H9 (cell line): ENCODE results near the gene TGM3. TPM values are rescaled to one million over a fixed set of nuclear protein-coding genes. Genes with fewer than 3 reads are reported as not detected.

ENCODE experiments used
- DNase-seq: peaks from one replicate; pipeline ENCODE4 v3.0.0-alpha.2; 2017
- H2AFZ ChIP-seq: one replicate; pipeline ENCODE4 v1.6.1; 2013; ENCODE audit warnings: mild to moderate bottlenecking, low read length, control low read depth, moderate library complexity
- H2AK5ac ChIP-seq: 2 replicates; pipeline ENCODE4 v1.6.1; 2013; ENCODE audit warnings: low read length, control low read depth, mixed read lengths; ENCODE audit not compliant: insufficient read length
- H2BK120ac ChIP-seq: one replicate; pipeline ENCODE4 v1.6.1; 2013; ENCODE audit warnings: low read depth, mild to moderate bottlenecking, low read length, control low read depth, inconsistent platforms; ENCODE audit not compliant: poor library complexity, severe bottlenecking
- H2BK12ac ChIP-seq: 2 replicates; pipeline ENCODE4 v1.6.1; 2013; ENCODE audit warnings: low read length, control low read depth, mixed read lengths, low read depth; ENCODE audit not compliant: insufficient read length
- H2BK15ac ChIP-seq: 2 replicates; pipeline ENCODE4 v1.6.1; 2013; ENCODE audit warnings: low read depth, low read length, control low read depth
- H2BK20ac ChIP-seq: one replicate; pipeline ENCODE4 v1.6.1; 2013; ENCODE audit warnings: low read depth, mild to moderate bottlenecking, low read length, control low read depth, inconsistent platforms; ENCODE audit not compliant: poor library complexity, severe bottlenecking
- H2BK5ac ChIP-seq: 2 replicates; pipeline ENCODE4 v1.6.1; 2013; ENCODE audit warnings: low read length, control low read depth, mixed read lengths; ENCODE audit not compliant: insufficient read length
- H3K14ac ChIP-seq: 2 replicates; pipeline ENCODE4 v1.6.1; 2013; ENCODE audit warnings: low read length, control low read depth; ENCODE audit not compliant: insufficient read depth
- H3K18ac ChIP-seq: 2 replicates; pipeline ENCODE4 v1.6.1; 2013; ENCODE audit warnings: low read depth, mild to moderate bottlenecking, mixed read lengths, low read length, control low read depth; ENCODE audit not compliant: insufficient read length
- H3K23ac ChIP-seq: 2 replicates; pipeline ENCODE4 v1.6.1; 2013; ENCODE audit warnings: low read length, control low read depth, mixed read lengths, low read depth; ENCODE audit not compliant: insufficient read length
- H3K23me2 ChIP-seq: 2 replicates; pipeline ENCODE4 v1.6.1; 2013; ENCODE audit warnings: low read depth, mild to moderate bottlenecking, mixed read lengths, low read length, control low read depth; ENCODE audit not compliant: insufficient read length, poor library complexity, severe bottlenecking
- H3K27ac ChIP-seq: 2 replicates; pipeline ENCODE4 v1.5.1; 2013; ENCODE audit warnings: low read length, control low read depth, mixed read lengths, low read depth; ENCODE audit not compliant: insufficient read length
- H3K27me3 ChIP-seq: 2 replicates; pipeline ENCODE4 v1.6.1; 2013; ENCODE audit warnings: low read length, control low read depth, inconsistent platforms; ENCODE audit not compliant: insufficient read depth
- H3K4ac ChIP-seq: 2 replicates; pipeline ENCODE4 v1.6.1; 2013; ENCODE audit warnings: low read depth, mild to moderate bottlenecking, control low read depth, inconsistent platforms, low read length, moderate library complexity
- H3K4me1 ChIP-seq: 2 replicates; pipeline ENCODE4 v1.6.1; 2013; ENCODE audit warnings: low read length, control low read depth, inconsistent platforms; ENCODE audit not compliant: insufficient read depth
- H3K4me2 ChIP-seq: 2 replicates; pipeline ENCODE4 v1.6.1; 2013; ENCODE audit warnings: low read length, control low read depth, mixed read lengths; ENCODE audit not compliant: insufficient read length, insufficient read depth
- H3K56ac ChIP-seq: 2 replicates; pipeline ENCODE4 v1.6.1; 2013; ENCODE audit warnings: low read depth, mild to moderate bottlenecking, mixed read lengths, low read length, control low read depth; ENCODE audit not compliant: insufficient read length
- H3K79me1 ChIP-seq: 2 replicates; pipeline ENCODE4 v1.6.1; 2013; ENCODE audit warnings: low read depth, mild to moderate bottlenecking, moderate library complexity, low read length, control low read depth, inconsistent platforms; ENCODE audit not compliant: insufficient read depth, poor library complexity, severe bottlenecking
- H3K79me2 ChIP-seq: 2 replicates; pipeline ENCODE4 v1.6.1; 2013; ENCODE audit warnings: low read length, control low read depth, inconsistent platforms; ENCODE audit not compliant: insufficient read depth
- H3K9ac ChIP-seq: 2 replicates; pipeline ENCODE4 v1.6.1; 2013; ENCODE audit warnings: low read length, control low read depth, mixed read lengths; ENCODE audit not compliant: insufficient read length; ENCODE audit errors: extremely low read depth
- H3K9me3 ChIP-seq: one replicate; pipeline ENCODE4 v1.6.1; 2013; ENCODE audit warnings: low read depth, low read length, inconsistent platforms; ENCODE audit not compliant: control insufficient read depth
- H3T11ph ChIP-seq: one replicate; pipeline ENCODE4 v1.6.1; 2013; ENCODE audit warnings: mild to moderate bottlenecking, low read length, control low read depth, inconsistent platforms
- H4K20me1 ChIP-seq: one replicate; pipeline ENCODE4 v1.6.1; 2013; ENCODE audit not compliant: control insufficient read depth, insufficient read length, insufficient read depth
- H4K5ac ChIP-seq: 2 replicates; pipeline ENCODE4 v1.6.1; 2013; ENCODE audit warnings: low read depth, mild to moderate bottlenecking, mixed read lengths, low read length, control low read depth; ENCODE audit not compliant: insufficient read length
- H4K8ac ChIP-seq: replicated peaks from 2 replicates; pipeline ENCODE4 v1.6.1; 2013; ENCODE audit warnings: low read length, control low read depth, mixed read lengths, low read depth; ENCODE audit not compliant: insufficient read length
- H4K91ac ChIP-seq: 2 replicates; pipeline ENCODE4 v1.6.1; 2013; ENCODE audit warnings: low read depth, mild to moderate bottlenecking, moderate library complexity, mixed read lengths, low read length, control low read depth; ENCODE audit not compliant: insufficient read length
- H3K27ac Mint-ChIP-seq, 3 experiments: 2 replicates in 2 of 3; 3 replicates in 1 of 3; pipeline ENCODE4 v1.8.0; 2020 to 2021; ENCODE audit warnings: mixed read lengths in 3 of 3, mild to moderate bottlenecking in 1 of 3, moderate library complexity in 1 of 3
- H3K27me3 Mint-ChIP-seq: 2 replicates; pipeline ENCODE4 v1.8.0; 2021; ENCODE audit warnings: low read depth, mild to moderate bottlenecking, moderate library complexity, mixed read lengths
- H3K36me3 Mint-ChIP-seq, 3 experiments: 2 replicates in 2 of 3; 3 replicates in 1 of 3; pipeline ENCODE4 v1.8.0; 2020 to 2021; ENCODE audit warnings: low read depth in 3 of 3, mixed read lengths in 3 of 3; ENCODE audit not compliant: insufficient read depth in 1 of 3
- H3K4me1 Mint-ChIP-seq, 2 experiments: 2 replicates each; pipeline ENCODE4 v1.8.0; 2020; ENCODE audit warnings: mixed read lengths in 2 of 2
- H3K4me3 Mint-ChIP-seq, 2 experiments: 2 replicates in 1 of 2; 3 replicates in 1 of 2; pipeline ENCODE4 v1.8.0; 2020 to 2021; ENCODE audit warnings: mild to moderate bottlenecking in 2 of 2, mixed read lengths in 2 of 2, moderate library complexity in 1 of 2
- H3K9me3 Mint-ChIP-seq, 2 experiments: 2 replicates in 1 of 2; 3 replicates in 1 of 2; pipeline ENCODE4 v1.8.0; 2020; ENCODE audit warnings: mild to moderate bottlenecking in 2 of 2, mixed read lengths in 2 of 2, moderate library complexity in 1 of 2
- CTCF ChIP-seq: fragments of 200-600 bp; sonication (generic); conservative IDR thresholded peaks from 3 replicates; pipeline ENCODE4 v1.8.0; 2021; ENCODE audit warnings: antibody characterized with exemption, mild to moderate bottlenecking
- WGBS: extraction: QIAGEN DNeasy Blood & Tissue Kit; methylation state at CpG from one replicate; pipeline ENCODE4 v1.1.7; 2013; ENCODE audit warnings: missing lambda C conversion rate, low lambda C conversion rate, mixed read lengths; ENCODE audit not compliant: insufficient read length; ENCODE audit errors: extremely low coverage; 5-methylcytosine and 5-hydroxymethylcytosine counted together
- total RNA-seq: library from RNA; stranded (reverse); gene quantifications from 2 replicates; pipeline ENCODE4 v1.2.1, GENCODE V29; 2021

Gene TGM3
- total RNA-seq, 1 experiment from 2014 or later = not detected

- Histone ChIP-seq H3K9ac (no peak overlapping the region), H3K79me2 (no peaks in the 10 kb centered on the region), H3K4ac (no peak overlapping the region), H2AK5ac (no peak overlapping the region), H3K9me3 (no peaks in the 10 kb centered on the region), H3T11ph (no peak overlapping the region), H2BK15ac (no peak overlapping the region; the same call in 1 of the 2 replicates), H4K8ac (no peak overlapping the region), H3K4me2 (no peak overlapping the region), H4K5ac (no peak overlapping the region), H3K27ac (no peak overlapping the region), H4K91ac (no peak overlapping the region), H3K18ac (no peak overlapping the region), H3K14ac (no peak overlapping the region), H3K56ac (no peak overlapping the region), H4K20me1 (no peaks in the 10 kb centered on the region), H3K27me3 (no peaks in the 10 kb centered on the region), H3K79me1 (no peaks in the 10 kb centered on the region), H3K23ac (no peak overlapping the region), H2BK120ac (no peak overlapping the region), H2BK5ac (no peak overlapping the region), H3K4me1 (no peaks in the 10 kb centered on the region; the same call in 1 of the 2 replicates), H2BK20ac (no peak overlapping the region), H2AFZ (no peak overlapping the region), H2BK12ac (peak overlapping the region; percentile 33), H3K23me2 (no peaks in the 10 kb centered on the region)
- no peak for DNase-seq
- no peak overlapping the region for H3K4me3 Mint-ChIP-seq
- TF ChIP-seq CTCF = no peak
- no peaks in the 10 kb centered on the region; a peak in 1 of 7 replicates for H3K36me3 Mint-ChIP-seq
- WGBS = no CpG with 5 or more reads among the region's 3 CpGs
- peaks cover 2% of the 10 kb centered on the region for H3K27me3 Mint-ChIP-seq
- no peaks in the 10 kb centered on the region; a peak in 2 of 5 replicates for H3K9me3 Mint-ChIP-seq
- no peak overlapping the region; a peak in 1 of 7 replicates for H3K27ac Mint-ChIP-seq
- peaks cover 27 to 35% of the 10 kb centered on the region in 2 experiments for H3K4me1 Mint-ChIP-seq
Observed at GRCh38 chr20:2249935-2250334, 45.9 kb upstream of the TGM3 start.
